ENCODE results near the gene PARD6B.

The PARD6B gene

DNA sequence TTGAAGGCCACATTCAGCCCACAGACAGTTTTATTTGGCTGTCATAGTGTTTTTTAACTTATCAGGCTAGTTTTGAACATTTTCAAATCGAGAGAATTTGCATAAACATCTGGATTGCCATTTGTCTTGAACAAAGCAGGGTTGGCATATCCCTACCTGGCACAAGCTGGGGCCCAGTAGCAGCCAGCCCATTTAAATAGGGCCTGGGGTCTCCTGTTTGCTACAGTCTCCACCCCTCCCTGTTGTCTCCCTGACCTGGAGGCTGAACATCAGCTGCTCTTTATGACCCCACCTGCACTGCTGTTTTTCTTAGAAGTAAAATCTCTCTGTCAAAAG is 73.9 kb downstream of the PARD6B start:
- peak overlapping the region; percentile 40 for H3K4me3 ChIP-seq (ENCODE audit: low read depth, low read length)
- no peak for DNase-seq (ENCODE audit: low read depth)
- TF ChIP-seq, protein P1, sequence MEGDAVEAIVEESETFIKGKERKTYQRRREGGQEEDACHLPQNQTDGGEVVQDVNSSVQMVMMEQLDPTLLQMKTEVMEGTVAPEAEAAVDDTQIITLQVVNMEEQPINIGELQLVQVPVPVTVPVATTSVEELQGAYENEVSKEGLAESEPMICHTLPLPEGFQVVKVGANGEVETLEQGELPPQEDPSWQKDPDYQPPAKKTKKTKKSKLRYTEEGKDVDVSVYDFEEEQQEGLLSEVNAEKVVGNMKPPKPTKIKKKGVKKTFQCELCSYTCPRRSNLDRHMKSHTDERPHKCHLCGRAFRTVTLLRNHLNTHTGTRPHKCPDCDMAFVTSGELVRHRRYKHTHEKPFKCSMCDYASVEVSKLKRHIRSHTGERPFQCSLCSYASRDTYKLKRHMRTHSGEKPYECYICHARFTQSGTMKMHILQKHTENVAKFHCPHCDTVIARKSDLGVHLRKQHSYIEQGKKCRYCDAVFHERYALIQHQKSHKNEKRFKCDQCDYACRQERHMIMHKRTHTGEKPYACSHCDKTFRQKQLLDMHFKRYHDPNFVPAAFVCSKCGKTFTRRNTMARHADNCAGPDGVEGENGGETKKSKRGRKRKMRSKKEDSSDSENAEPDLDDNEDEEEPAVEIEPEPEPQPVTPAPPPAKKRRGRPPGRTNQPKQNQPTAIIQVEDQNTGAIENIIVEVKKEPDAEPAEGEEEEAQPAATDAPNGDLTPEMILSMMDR (IDR thresholded peaks at IDR 0.05; ENCODE audit: insufficient read depth, low read depth, low read length, missing control alignments), result no peak

DNA sequence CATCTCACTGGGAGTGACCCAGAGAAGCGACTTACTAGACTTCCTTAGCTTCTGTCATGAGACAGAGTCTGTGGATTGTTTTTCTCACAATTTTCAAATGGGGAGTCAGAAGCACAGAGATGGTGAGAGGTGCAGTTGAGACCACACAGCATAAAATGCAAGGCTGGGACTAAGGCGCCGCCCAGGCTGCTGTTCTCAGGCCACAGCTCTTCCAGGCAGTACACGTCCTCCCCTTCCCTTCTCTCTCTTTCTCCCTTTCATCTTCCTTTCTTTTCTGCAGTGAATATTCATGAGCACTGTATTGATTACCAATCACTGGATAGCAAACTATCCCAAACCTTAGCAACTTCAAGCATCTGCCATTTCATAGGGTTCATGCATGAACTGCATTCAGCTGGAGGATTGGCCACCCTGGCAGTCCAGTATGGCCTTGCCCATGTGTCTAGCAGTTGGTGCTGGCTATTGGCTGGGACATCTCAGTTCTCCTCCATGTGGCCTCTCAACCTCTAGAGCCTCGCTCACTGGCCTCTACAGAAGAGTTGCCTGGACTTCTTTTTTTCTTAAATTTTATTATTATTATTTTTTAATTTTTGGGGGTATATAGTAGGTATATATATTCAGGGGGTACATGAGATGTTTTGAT is 74.9 kb downstream of the PARD6B start:
- H3K4me3 ChIP-seq (ENCODE audit: low read depth, low read length), result no peak overlapping the region
- DNase-seq (ENCODE audit: low read depth), result no peak
- TF ChIP-seq, protein P1 (IDR thresholded peaks at IDR 0.05; ENCODE audit: insufficient read depth, low read depth, low read length, missing control alignments), result no peak
